Measurements from ENCODE around the gene PTH1R.

PTH1R gene

DNA sequence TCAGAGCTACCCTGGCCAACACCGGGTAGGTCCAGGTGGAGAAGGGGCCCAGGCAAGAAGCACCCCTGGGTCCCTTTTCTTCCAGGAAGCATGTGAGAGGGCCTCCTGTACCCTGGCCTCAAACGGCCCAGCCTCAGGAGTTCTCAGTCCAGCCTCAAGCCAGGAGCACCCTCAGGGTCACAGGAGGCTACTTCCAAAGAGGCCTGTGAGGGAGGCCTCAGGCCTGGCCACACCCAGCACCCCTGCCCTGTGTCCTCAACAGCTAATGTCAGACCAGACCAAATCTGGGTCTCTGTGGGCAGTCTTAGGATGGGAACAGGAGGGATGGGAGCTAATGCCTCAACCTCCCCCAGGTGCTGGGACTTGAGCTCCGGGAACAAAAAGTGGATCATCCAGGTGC, 23.5 kb downstream of the PTH1R start:
- Histone ChIP-seq H3K27me3 (ENCODE audit: insufficient read depth, poor library complexity, severe bottlenecking) (no peaks in the 10 kb centered on the region), H3K27ac (replicated peaks) (no peak overlapping the region), H3K4me3 (replicated peaks; ENCODE audit: insufficient read depth, low read length) (no peak overlapping the region)
- TF ChIP-seq, protein P1, sequence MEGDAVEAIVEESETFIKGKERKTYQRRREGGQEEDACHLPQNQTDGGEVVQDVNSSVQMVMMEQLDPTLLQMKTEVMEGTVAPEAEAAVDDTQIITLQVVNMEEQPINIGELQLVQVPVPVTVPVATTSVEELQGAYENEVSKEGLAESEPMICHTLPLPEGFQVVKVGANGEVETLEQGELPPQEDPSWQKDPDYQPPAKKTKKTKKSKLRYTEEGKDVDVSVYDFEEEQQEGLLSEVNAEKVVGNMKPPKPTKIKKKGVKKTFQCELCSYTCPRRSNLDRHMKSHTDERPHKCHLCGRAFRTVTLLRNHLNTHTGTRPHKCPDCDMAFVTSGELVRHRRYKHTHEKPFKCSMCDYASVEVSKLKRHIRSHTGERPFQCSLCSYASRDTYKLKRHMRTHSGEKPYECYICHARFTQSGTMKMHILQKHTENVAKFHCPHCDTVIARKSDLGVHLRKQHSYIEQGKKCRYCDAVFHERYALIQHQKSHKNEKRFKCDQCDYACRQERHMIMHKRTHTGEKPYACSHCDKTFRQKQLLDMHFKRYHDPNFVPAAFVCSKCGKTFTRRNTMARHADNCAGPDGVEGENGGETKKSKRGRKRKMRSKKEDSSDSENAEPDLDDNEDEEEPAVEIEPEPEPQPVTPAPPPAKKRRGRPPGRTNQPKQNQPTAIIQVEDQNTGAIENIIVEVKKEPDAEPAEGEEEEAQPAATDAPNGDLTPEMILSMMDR (IDR thresholded peaks at IDR 0.05; ENCODE audit: insufficient read depth, low read length), result no peak
- no peak for TF ChIP-seq POLR2AphosphoS5 (IDR thresholded peaks at IDR 0.05; ENCODE audit: low read depth)
- TF ChIP-seq SPI1 (IDR thresholded peaks at IDR 0.05; ENCODE audit: borderline replicate concordance, low read depth), result no peak
- no peak for TF ChIP-seq GABPA (IDR thresholded peaks at IDR 0.05; ENCODE audit: low read depth)
- TF ChIP-seq, protein P2, sequence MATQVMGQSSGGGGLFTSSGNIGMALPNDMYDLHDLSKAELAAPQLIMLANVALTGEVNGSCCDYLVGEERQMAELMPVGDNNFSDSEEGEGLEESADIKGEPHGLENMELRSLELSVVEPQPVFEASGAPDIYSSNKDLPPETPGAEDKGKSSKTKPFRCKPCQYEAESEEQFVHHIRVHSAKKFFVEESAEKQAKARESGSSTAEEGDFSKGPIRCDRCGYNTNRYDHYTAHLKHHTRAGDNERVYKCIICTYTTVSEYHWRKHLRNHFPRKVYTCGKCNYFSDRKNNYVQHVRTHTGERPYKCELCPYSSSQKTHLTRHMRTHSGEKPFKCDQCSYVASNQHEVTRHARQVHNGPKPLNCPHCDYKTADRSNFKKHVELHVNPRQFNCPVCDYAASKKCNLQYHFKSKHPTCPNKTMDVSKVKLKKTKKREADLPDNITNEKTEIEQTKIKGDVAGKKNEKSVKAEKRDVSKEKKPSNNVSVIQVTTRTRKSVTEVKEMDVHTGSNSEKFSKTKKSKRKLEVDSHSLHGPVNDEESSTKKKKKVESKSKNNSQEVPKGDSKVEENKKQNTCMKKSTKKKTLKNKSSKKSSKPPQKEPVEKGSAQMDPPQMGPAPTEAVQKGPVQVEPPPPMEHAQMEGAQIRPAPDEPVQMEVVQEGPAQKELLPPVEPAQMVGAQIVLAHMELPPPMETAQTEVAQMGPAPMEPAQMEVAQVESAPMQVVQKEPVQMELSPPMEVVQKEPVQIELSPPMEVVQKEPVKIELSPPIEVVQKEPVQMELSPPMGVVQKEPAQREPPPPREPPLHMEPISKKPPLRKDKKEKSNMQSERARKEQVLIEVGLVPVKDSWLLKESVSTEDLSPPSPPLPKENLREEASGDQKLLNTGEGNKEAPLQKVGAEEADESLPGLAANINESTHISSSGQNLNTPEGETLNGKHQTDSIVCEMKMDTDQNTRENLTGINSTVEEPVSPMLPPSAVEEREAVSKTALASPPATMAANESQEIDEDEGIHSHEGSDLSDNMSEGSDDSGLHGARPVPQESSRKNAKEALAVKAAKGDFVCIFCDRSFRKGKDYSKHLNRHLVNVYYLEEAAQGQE (IDR thresholded peaks at IDR 0.05; ENCODE audit: insufficient replicate concordance, low read depth), result no peak
- DNase-seq (ENCODE audit: low read depth in 1 of 2, low spot score in 1 of 2), result no peak

DNA sequence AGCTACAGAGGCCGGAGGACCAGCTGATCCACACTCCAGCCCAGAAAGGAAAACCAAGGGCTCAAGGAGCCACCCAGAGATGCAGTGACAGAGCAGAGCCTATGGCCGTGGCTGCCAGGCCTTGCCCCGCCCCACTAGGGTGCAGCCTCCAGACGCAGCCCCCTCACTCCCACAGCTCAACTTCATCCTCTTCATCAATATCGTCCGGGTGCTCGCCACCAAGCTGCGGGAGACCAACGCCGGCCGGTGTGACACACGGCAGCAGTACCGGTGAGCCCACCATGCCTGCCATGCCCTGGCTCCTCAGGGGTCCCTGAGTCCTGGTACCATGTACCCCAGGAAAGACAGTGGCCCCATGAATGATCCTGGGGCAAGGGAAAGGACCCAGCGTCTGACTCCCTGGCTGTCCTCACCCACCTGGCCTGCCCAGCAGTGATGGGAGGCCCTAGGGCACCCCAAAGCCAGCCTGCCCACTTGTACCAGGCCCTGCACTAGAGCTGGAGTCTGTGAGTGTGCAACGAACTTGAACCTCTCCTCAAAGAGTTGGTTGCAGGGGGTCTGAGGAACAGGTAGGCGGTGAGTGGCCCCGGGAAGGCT, 24.2 kb downstream of the PTH1R start:
- TF ChIP-seq SPI1 (IDR thresholded peaks at IDR 0.05; ENCODE audit: borderline replicate concordance, low read depth) (no peak), GABPA (IDR thresholded peaks at IDR 0.05; ENCODE audit: low read depth) (no peak), POLR2AphosphoS5 (IDR thresholded peaks at IDR 0.05; ENCODE audit: low read depth) (no peak)
- TF ChIP-seq, protein P2 (IDR thresholded peaks at IDR 0.05; ENCODE audit: insufficient replicate concordance, low read depth), result no peak
- TF ChIP-seq, protein P1 (IDR thresholded peaks at IDR 0.05; ENCODE audit: insufficient read depth, low read length), result no peak
- no peak for DNase-seq (ENCODE audit: low read depth in 1 of 2, low spot score in 1 of 2)
- Histone ChIP-seq H3K4me3 (replicated peaks; ENCODE audit: insufficient read depth, low read length) (no peak overlapping the region), H3K27me3 (ENCODE audit: insufficient read depth, poor library complexity, severe bottlenecking) (no peaks in the 10 kb centered on the region), H3K27ac (replicated peaks) (no peak overlapping the region)

DNA sequence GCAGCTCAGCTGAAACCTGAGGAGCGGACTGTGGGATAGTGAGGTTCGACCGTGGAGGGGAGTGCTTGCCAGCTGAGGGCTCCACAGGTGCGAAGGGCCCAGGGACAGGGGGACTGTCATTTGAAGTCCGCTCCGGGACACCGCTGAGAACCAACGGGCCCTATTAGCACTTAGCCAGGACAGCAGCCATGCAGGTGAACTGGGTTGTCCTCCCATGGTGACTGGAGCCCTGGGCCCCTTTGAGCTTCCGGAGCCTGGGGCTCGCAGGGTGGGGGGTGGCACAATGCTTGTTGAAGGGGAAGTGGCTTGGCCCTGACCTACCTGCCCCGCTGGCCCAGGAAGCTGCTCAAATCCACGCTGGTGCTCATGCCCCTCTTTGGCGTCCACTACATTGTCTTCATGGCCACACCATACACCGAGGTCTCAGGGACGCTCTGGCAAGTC, 24.7 kb downstream of the PTH1R start:
- no peak for DNase-seq (ENCODE audit: low read depth in 1 of 2, low spot score in 1 of 2)
- no peak for TF ChIP-seq POLR2AphosphoS5 (IDR thresholded peaks at IDR 0.05; ENCODE audit: low read depth)
- TF ChIP-seq, protein P2 (IDR thresholded peaks at IDR 0.05; ENCODE audit: insufficient replicate concordance, low read depth), result no peak
- no peak for TF ChIP-seq GABPA (IDR thresholded peaks at IDR 0.05; ENCODE audit: low read depth)
- TF ChIP-seq SPI1 (IDR thresholded peaks at IDR 0.05; ENCODE audit: borderline replicate concordance, low read depth), result no peak
- TF ChIP-seq, protein P1 (IDR thresholded peaks at IDR 0.05; ENCODE audit: insufficient read depth, low read length), result no peak
- Histone ChIP-seq H3K4me3 (replicated peaks; ENCODE audit: insufficient read depth, low read length) (no peak overlapping the region), H3K27me3 (ENCODE audit: insufficient read depth, poor library complexity, severe bottlenecking) (no peaks in the 10 kb centered on the region), H3K27ac (replicated peaks) (no peak overlapping the region)
